GM12878 (cell line): Measurements from ENCODE around the gene ZBTB38. TPM values are rescaled to one million over a fixed set of nuclear protein-coding genes. Genes with fewer than 3 reads are reported as not detected.

Experiments
- ATAC-seq: fragments of 200-7000 bp; cut with Tn5 transposase; 3 replicates; pipeline ENCODE4 v1.9.1; 2020; ENCODE audit warnings: mild to moderate bottlenecking, moderate library complexity
- Bru-seq: library from RNA; stranded (reverse); fragments of 400-500 nt; gene quantifications from one replicate; lab custom pipeline; 2021; lab: Mats Ljungman, UMichigan
- BruChase-seq, 2 experiments: library from RNA; stranded (reverse); fragments of 400-500 nt; gene quantifications; one replicate each; lab custom pipeline; 2021; lab: Mats Ljungman, UMichigan
- BruUV-seq: library from RNA; stranded (reverse); fragments of 400-500 nt; replicated peaks from 2 replicates; lab custom pipeline; 2021; lab: Mats Ljungman, UMichigan
- CTCF ChIA-PET: fragments of 300-600 bp; sonication (Branson Sonifier 250); formaldehyde crosslinking; extraction: SDS; loops from one replicate; lab custom pipeline; 2021; ENCODE audit warnings: inconsistent platforms; lab: Yijun Ruan, JAX
- POLR2A ChIA-PET: fragments of 350-600 bp; formaldehyde crosslinking; extraction: SDS; loops from one replicate; lab custom pipeline; 2021; ENCODE audit warnings: inconsistent platforms; lab: Charles Lee
- RAD21 ChIA-PET: fragments of 300-600 bp; sonication (Branson Sonifier 250); formaldehyde crosslinking; loops from one replicate; lab custom pipeline; 2023; ENCODE audit warnings: antibody characterized with exemption; ENCODE audit not compliant: unreplicated experiment; lab: Charles Lee
- SMC1A ChIA-PET: fragments of 300-600 bp; sonication (Branson Sonifier 250); formaldehyde crosslinking; loops from one replicate; lab custom pipeline; 2023; ENCODE audit not compliant: unreplicated experiment, uncharacterized antibody; lab: Charles Lee
- DNase-seq: peaks from one replicate; pipeline ENCODE4 v3.0.0-alpha.2; 2011; ENCODE audit warnings: low read depth, low spot score
- FAIRE-seq: peaks from 3 replicates; lab custom pipeline; 2011; peaks lifted over from hg19 to GRCh38; lab: Jason Lieb, UNC
- H2AFZ ChIP-seq: 2 replicates; pipeline ENCODE4 v1.6.0; 2011; ENCODE audit warnings: low read depth, low read length, control low read depth; ENCODE audit not compliant: control insufficient read depth
- H3K27ac ChIP-seq: 2 replicates; pipeline ENCODE4 v1.5.1; 2011; ENCODE audit warnings: control low read depth; ENCODE audit not compliant: control insufficient read depth, insufficient read depth
- H3K27me3 ChIP-seq, 2 experiments: replicated peaks in 1 of 2; 2 replicates each; pipeline versions ENCODE4 v1.6.0 to v1.6.1; 2011; ENCODE audit warnings: low read length in 1 of 2; ENCODE audit not compliant: control insufficient read depth in 2 of 2, insufficient read depth in 2 of 2
- H3K36me3 ChIP-seq, 2 experiments: 2 replicates each; pipeline ENCODE4 v1.5.1; 2011; ENCODE audit warnings: low read length in 1 of 2; ENCODE audit not compliant: control insufficient read depth in 2 of 2, insufficient read depth in 2 of 2
- H3K4me1 ChIP-seq: 2 replicates; pipeline ENCODE4 v1.6.1; 2011; ENCODE audit warnings: mild to moderate bottlenecking, low read length, moderate library complexity, mixed read lengths; ENCODE audit not compliant: control insufficient read depth, insufficient read depth
- H3K4me2 ChIP-seq: 2 replicates; pipeline ENCODE4 v1.6.0; 2011; ENCODE audit warnings: control low read depth; ENCODE audit not compliant: control insufficient read depth, insufficient read depth
- H3K4me3 ChIP-seq: fragments of 200-600 bp; sonication (generic); 2 replicates; pipeline ENCODE4 v1.5.1; 2016
- H3K79me2 ChIP-seq: 2 replicates; pipeline ENCODE4 v1.6.0; 2011; ENCODE audit warnings: low read length; ENCODE audit not compliant: control insufficient read depth, insufficient read depth
- H3K9ac ChIP-seq: 2 replicates; pipeline ENCODE4 v1.8.0; 2011; ENCODE audit warnings: low read length, control low read depth, mixed read lengths; ENCODE audit not compliant: control insufficient read depth, insufficient read depth
- H3K9me3 ChIP-seq: replicated peaks from 3 replicates; pipeline ENCODE4 v1.5.1; 2011; ENCODE audit warnings: mild to moderate bottlenecking, low read length; ENCODE audit not compliant: control insufficient read depth, insufficient read depth
- H4K20me1 ChIP-seq: 2 replicates; pipeline ENCODE4 v1.6.0; 2011; ENCODE audit not compliant: control insufficient read depth, insufficient read depth
- CBX5 ChIP-seq: sonication (generic); IDR thresholded peaks from 2 replicates; pipeline ENCODE4 v1.6.1; 2016; ENCODE audit warnings: low read depth, moderate library complexity, mild to moderate bottlenecking, inconsistent platforms
- CHD4 ChIP-seq: fragments of 200-600 bp; sonication (generic); IDR thresholded peaks from 2 replicates; pipeline ENCODE4 v1.6.1; 2016; ENCODE audit warnings: mild to moderate bottlenecking
- CREB1 ChIP-seq: IDR thresholded peaks from 2 replicates; pipeline ENCODE4 v1.6.1; 2012; ENCODE audit warnings: low read depth, mild to moderate bottlenecking, inconsistent platforms
- CREM ChIP-seq: IDR thresholded peaks from 2 replicates; pipeline ENCODE4 v1.6.1; 2014; ENCODE audit warnings: antibody characterized with exemption, low read depth
- KAT2A ChIP-seq: conservative IDR thresholded peaks from 2 replicates; pipeline ENCODE4 v1.6.1; 2011; ENCODE audit warnings: low read depth, low read length; ENCODE audit not compliant: control insufficient read depth
- POLR2A ChIP-seq: IDR thresholded peaks from 2 replicates; pipeline ENCODE4 v1.6.1; 2011; ENCODE audit warnings: low read depth, mild to moderate bottlenecking, low read length
- POLR2AphosphoS2 ChIP-seq: IDR thresholded peaks from 2 replicates; pipeline ENCODE4 v1.6.1; 2011; ENCODE audit warnings: low read depth, mild to moderate bottlenecking, low read length, improper control_type of control experiment, moderate library complexity
- SIN3A ChIP-seq: IDR thresholded peaks from 2 replicates; pipeline ENCODE4 v1.6.1; 2012; ENCODE audit warnings: low read depth, low read length, improper control_type of control experiment
- SMARCA5 ChIP-seq: fragments of 450-650 bp; IDR thresholded peaks from 2 replicates; pipeline ENCODE4 v1.6.1; 2017; ENCODE audit warnings: mild to moderate bottlenecking
- YY1 ChIP-seq: IDR thresholded peaks from 2 replicates; pipeline ENCODE4 v1.6.1; 2011; ENCODE audit warnings: low read depth, mild to moderate bottlenecking, low read length
- ZBED1 ChIP-seq: IDR thresholded peaks from 2 replicates; pipeline ENCODE4 v1.6.1; 2016; ENCODE audit warnings: borderline replicate concordance
- WGBS: methylation state at CpG from one replicate; pipeline ENCODE4 v1.1.6; 2016; ENCODE audit warnings: low lambda C conversion rate; ENCODE audit not compliant: insufficient replicate concordance, insufficient coverage; ENCODE audit errors: missing lambda C conversion rate; 5-methylcytosine and 5-hydroxymethylcytosine counted together
- in situ Hi-C: fragments of 300-500 bp; cut with MboI; formaldehyde crosslinking; loops from 9 replicates; pipeline ENCODE4 v1.14.3; 2018; ENCODE audit warnings: mixed read lengths
- intact Hi-C: fragments of 100-400 bp; cut with micrococcal nuclease; formaldehyde crosslinking; loops from one replicate; pipeline ENCODE4 v1.14.2; 2022; ENCODE audit not compliant: unreplicated experiment
- long read RNA-seq, 2 experiments: library from polyadenylated mRNA; unstranded; transcript quantifications; one replicate each; pipeline ENCODE4 v2.0.0, GENCODE V29; 2019 to 2020
- polyA minus RNA-seq, 3 experiments: library from RNA; depleted of rRNA, polyadenylated mRNA; stranded (reverse); fragments of >200 nt; gene quantifications; 2 replicates each; pipeline ENCODE4 v1.2.3, GENCODE V29; 2011
- polyA plus RNA-seq, 11 experiments: library from polyadenylated mRNA; depleted of rRNA in 4 of 11; unstranded in 6 of 11; stranded (reverse) in 5 of 11; fragments of >200 nt; fragmentation: Nextera tagmentation in 4 of 11; fragmentation: Illumina TruSeq in 1 of 11; extraction: Ambion mirVana in 4 of 11; extraction: Trizol in 1 of 11; gene quantifications; 1 replicate in 1 of 11; 2 replicates in 10 of 11; pipeline versions ENCODE4 v1.2.1 to v1.2.3, GENCODE V29; 2011 to 2016; ENCODE audit warnings: inconsistent platforms in 2 of 11, missing spikeins in 2 of 11, low read depth in 1 of 11
- total RNA-seq, 4 experiments: library from RNA; depleted of rRNA in 3 of 4; stranded (reverse); fragments of >200 nt in 3 of 4; fragmentation: Illumina TruSeq in 1 of 4; extraction: Trizol in 1 of 4; gene quantifications; 2 replicates each; pipeline versions ENCODE4 v1.2.1 to v1.2.3, GENCODE V29; 2013 to 2021

Gene ZBTB38, protein sequence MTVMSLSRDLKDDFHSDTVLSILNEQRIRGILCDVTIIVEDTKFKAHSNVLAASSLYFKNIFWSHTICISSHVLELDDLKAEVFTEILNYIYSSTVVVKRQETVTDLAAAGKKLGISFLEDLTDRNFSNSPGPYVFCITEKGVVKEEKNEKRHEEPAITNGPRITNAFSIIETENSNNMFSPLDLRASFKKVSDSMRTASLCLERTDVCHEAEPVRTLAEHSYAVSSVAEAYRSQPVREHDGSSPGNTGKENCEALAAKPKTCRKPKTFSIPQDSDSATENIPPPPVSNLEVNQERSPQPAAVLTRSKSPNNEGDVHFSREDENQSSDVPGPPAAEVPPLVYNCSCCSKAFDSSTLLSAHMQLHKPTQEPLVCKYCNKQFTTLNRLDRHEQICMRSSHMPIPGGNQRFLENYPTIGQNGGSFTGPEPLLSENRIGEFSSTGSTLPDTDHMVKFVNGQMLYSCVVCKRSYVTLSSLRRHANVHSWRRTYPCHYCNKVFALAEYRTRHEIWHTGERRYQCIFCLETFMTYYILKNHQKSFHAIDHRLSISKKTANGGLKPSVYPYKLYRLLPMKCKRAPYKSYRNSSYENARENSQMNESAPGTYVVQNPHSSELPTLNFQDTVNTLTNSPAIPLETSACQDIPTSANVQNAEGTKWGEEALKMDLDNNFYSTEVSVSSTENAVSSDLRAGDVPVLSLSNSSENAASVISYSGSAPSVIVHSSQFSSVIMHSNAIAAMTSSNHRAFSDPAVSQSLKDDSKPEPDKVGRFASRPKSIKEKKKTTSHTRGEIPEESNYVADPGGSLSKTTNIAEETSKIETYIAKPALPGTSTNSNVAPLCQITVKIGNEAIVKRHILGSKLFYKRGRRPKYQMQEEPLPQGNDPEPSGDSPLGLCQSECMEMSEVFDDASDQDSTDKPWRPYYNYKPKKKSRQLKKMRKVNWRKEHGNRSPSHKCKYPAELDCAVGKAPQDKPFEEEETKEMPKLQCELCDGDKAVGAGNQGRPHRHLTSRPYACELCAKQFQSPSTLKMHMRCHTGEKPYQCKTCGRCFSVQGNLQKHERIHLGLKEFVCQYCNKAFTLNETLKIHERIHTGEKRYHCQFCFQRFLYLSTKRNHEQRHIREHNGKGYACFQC (N-terminal part only)
- 322 and 349 TPM in 2 replicates for total RNA-seq (2013; cell fraction: nucleolus; rRNA removed)
- total RNA-seq (2014; rRNA removed) (99.6 and 121 TPM in 2 replicates), total RNA-seq (2014; rRNA removed; fragmentation: Illumina TruSeq; extraction: Trizol) (115 and 120 TPM in 2 replicates), total RNA-seq (2021) (107 TPM in 2 replicates), polyA plus RNA-seq (2011; rRNA removed) (63.3 and 66.4 TPM in 2 replicates), polyA plus RNA-seq (2014; fragmentation: Illumina TruSeq; extraction: Trizol) (91.5 and 109 TPM in 2 replicates), polyA plus RNA-seq (2014; fragmentation: Nextera tagmentation; extraction: Ambion mirVana) (10 to 100 TPM; 34.2 to 53.6 TPM), polyA plus RNA-seq (2014; rRNA removed) (45.4 and 50.3 TPM in 2 replicates), polyA plus RNA-seq (2016; fragmentation: Nextera tagmentation; extraction: Ambion mirVana) (10 to 100 TPM; 85.8 to 97.5 TPM), polyA minus RNA-seq (2011; rRNA and poly(A)+ RNA removed) (168 and 259 TPM in 2 replicates), Bru-seq, nascent RNA (percentile 95 among the genes with signal in this experiment), BruChase-seq, experiment 1, labeled RNA remaining after a 6-hour chase (percentile 83 among the genes with signal in this experiment), BruChase-seq, experiment 2, labeled RNA remaining after a 2-hour chase (percentile 92 among the genes with signal in this experiment)
- polyA plus RNA-seq (2011; ENCODE audit: low read depth): 41.0 TPM
- polyA plus RNA-seq (2011; cell fraction: cytosol; rRNA removed): 39.5 and 46.7 TPM in 2 replicates
- 79.0 and 87.0 TPM in 2 replicates for polyA plus RNA-seq (2011; cell fraction: nucleus; rRNA removed)
- 34.3 and 59.6 TPM in 2 replicates for polyA plus RNA-seq (2012)
- polyA minus RNA-seq (2011; cell fraction: cytosol; rRNA and poly(A)+ RNA removed): 57.7 and 59.8 TPM in 2 replicates
- 151 and 195 TPM in 2 replicates for polyA minus RNA-seq (2011; cell fraction: nucleus; rRNA and poly(A)+ RNA removed)
- long read RNA-seq, experiment 1, transcript ZBTB38-211 (3 exons, 644 nt): major isoform, 5 of 18 reads
- long read RNA-seq, experiment 1, partial matches to known transcripts: 0 of 18 reads
- long read RNA-seq, experiment 1, other reads (novel, unspliced or antisense): 6 of 18 reads
- long read RNA-seq, experiment 2, transcript ZBTB38-201 (1 exons, 3,588 nt): minor isoform, 22 of 218 reads
- long read RNA-seq, experiment 2, transcript ZBTB38-211 (3 exons, 644 nt): major isoform, 54 of 218 reads
- long read RNA-seq, experiment 2, transcript ZBTB38-210 (3 exons, 2,659 nt): minor isoform, 14 of 218 reads
- long read RNA-seq, experiment 2, transcript ZBTB38-204 (4 exons, 590 nt): minor isoform, 15 of 218 reads
- long read RNA-seq, experiment 2, partial matches to known transcripts: 15 of 218 reads
- long read RNA-seq, experiment 2, other reads (novel, unspliced or antisense): 84 of 218 reads

DNA sequence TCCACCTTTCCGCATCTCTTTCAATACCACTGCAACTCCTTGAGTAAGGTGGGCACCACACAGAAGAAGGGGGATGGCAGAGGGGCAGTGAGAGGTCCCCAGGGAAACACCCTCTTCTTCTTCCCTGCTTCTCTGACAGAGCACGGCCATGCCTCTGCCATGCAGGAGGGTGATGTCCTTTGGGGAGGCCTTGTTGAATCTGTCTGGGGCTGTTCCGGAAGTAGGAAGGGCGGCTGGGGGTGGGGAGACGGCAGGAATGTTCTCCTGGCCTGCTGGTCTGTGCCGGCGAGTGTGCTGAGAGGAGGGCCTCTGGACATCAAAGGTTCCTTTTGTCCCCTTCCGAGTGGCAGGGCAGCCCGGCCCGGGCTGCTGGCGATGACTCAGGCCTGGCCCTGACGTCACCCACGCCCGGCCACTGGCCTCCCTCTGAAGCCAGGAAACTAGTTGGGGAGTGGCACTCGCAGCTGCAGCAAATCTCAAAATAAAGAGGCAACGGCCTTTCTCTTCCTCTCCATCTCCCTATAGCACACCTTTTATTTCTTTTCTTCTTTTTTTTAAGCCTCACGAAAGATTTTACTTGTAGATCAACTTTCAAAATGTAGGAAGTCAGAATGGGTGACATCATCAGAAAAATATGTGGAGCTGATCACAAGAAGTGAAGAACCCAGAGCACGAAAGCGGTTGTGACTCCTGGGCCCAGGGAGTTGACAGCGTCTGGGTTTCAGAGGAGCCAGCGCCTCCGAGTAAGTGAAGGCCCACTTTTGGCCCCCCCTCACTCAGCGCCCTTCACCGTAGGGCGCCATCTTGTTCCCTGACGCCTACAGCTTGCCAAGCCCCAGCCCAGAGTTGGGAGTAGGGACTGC, at the start of gene ZBTB38:
ZBTB38 (plus strand) TSS at position 443 of the 863 bp plus-strand sequence. CDS start 73,885 bp downstream, outside the sequence.
- peak within 1 kb of the TSS; percentile 51 for H3K4me3 ChIP-seq
- H3K9me3 ChIP-seq: peaks cover 4% of the 10 kb centered on the region; the same call in 2 of the 3 replicates
- H3K27me3 ChIP-seq: no peaks in the 10 kb centered on the region
- ChIA-PET CTCF (interaction anchor here (1.2 to 3.4 kb wide), 7 partner anchors 56 to 86 kb away, joined by 3 to 38 read pairs (median 3); no protein-coding TSS in a partner anchor), RAD21 (interaction anchor here (1.5 to 8.0 kb wide), 3 partner anchors 57 to 85 kb away, joined by 5 to 83 read pairs (median 60); no protein-coding TSS in a partner anchor), POLR2A (no interaction called here), SMC1A (interaction anchor here (1.0 to 9.0 kb wide), 5 partner anchors 18 to 82 kb away, joined by 3 to 205 read pairs (median 3); no protein-coding TSS in a partner anchor)
- H3K79me2 ChIP-seq: peaks cover 8% of the 10 kb centered on the region
- BruUV-seq: no TSS peak
- DNase-seq (no peak), FAIRE-seq (no peak), ATAC-seq (no peak)
- intact Hi-C loops (no loop called here), in situ Hi-C loops (loop anchor here (5.0 kb wide), 1 partner anchor 74 kb away; no protein-coding TSS in a partner anchor)
- H3K36me3 ChIP-seq: no peaks in the 10 kb centered on the region
- H4K20me1 ChIP-seq: no peaks in the 10 kb centered on the region
- peak within 1 kb of the TSS; percentile 53 for H3K4me2 ChIP-seq
- H3K9ac ChIP-seq: peak within 1 kb of the TSS; percentile 61
- H3K4me1 ChIP-seq: peaks cover 37% of the 10 kb centered on the region
- peak within 1 kb of the TSS; percentile 35 for H3K27ac ChIP-seq
- peak within 1 kb of the TSS; percentile 0 for H2AFZ ChIP-seq
- WGBS: 16% methylated on average over 25 of the region's 26 CpGs
- TF ChIP-seq CBX5: no peak
- TF ChIP-seq CHD4: no peak
- TF ChIP-seq POLR2A: peak; percentile 53; the same call in 1 of the 2 replicates
- no peak; the same call in 1 of the 2 replicates for TF ChIP-seq POLR2AphosphoS2
- TF ChIP-seq CREM: peak; percentile 53
- no peak for TF ChIP-seq KAT2A
- no peak for TF ChIP-seq ZBED1
- no peak for TF ChIP-seq SMARCA5
- TF ChIP-seq CREB1: peak; percentile 76
- TF ChIP-seq SIN3A: no peak
- TF ChIP-seq YY1: peak; percentile 79
